ENCODE data around the gene MAPRE2.

MAPRE2 gene

DNA sequence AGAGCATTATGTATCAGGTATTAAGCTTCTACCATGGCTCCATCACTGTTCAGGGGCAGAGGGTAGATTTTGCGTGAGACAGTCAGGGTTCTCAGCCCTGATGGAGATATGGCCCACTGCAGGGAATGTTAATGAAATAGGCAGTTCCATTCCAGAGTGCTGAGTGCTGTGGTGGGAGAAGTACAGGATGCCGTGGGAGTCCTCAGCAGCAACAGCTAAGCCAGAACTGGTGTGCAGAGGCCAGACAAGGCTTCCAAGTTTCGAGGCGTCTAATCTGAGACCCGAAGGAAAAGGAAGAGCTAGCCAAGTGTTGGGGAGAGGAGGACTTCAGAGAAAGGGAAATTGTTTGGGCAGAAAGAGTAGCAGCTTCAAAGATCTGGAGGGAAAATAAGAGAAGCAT is 30.2 kb upstream of the MAPRE2 start:
- H3K4me1 ChIP-seq (ENCODE audit: insufficient read depth, poor library complexity, severe bottlenecking) = no peaks in the 10 kb centered on the region
- DNase-seq (ENCODE audit: low spot score) (no peak), ATAC-seq (ENCODE audit: low read depth) (no peak)
- H3K4me3 ChIP-seq (ENCODE audit: severe bottlenecking) = no peak overlapping the region
- TF ChIP-seq, protein P1, sequence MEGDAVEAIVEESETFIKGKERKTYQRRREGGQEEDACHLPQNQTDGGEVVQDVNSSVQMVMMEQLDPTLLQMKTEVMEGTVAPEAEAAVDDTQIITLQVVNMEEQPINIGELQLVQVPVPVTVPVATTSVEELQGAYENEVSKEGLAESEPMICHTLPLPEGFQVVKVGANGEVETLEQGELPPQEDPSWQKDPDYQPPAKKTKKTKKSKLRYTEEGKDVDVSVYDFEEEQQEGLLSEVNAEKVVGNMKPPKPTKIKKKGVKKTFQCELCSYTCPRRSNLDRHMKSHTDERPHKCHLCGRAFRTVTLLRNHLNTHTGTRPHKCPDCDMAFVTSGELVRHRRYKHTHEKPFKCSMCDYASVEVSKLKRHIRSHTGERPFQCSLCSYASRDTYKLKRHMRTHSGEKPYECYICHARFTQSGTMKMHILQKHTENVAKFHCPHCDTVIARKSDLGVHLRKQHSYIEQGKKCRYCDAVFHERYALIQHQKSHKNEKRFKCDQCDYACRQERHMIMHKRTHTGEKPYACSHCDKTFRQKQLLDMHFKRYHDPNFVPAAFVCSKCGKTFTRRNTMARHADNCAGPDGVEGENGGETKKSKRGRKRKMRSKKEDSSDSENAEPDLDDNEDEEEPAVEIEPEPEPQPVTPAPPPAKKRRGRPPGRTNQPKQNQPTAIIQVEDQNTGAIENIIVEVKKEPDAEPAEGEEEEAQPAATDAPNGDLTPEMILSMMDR (IDR thresholded peaks at IDR 0.05; ENCODE audit: poor library complexity, severe bottlenecking) = no peak
- H3K36me3 ChIP-seq (ENCODE audit: low read depth) = no peaks in the 10 kb centered on the region
- H3K27me3 ChIP-seq (ENCODE audit: insufficient read depth, poor library complexity, severe bottlenecking) = peaks cover 4% of the 10 kb centered on the region
- no peaks in the 10 kb centered on the region for H3K9me3 ChIP-seq (ENCODE audit: severe bottlenecking)
- H3K27ac ChIP-seq (ENCODE audit: poor library complexity, severe bottlenecking) = no peak overlapping the region

DNA sequence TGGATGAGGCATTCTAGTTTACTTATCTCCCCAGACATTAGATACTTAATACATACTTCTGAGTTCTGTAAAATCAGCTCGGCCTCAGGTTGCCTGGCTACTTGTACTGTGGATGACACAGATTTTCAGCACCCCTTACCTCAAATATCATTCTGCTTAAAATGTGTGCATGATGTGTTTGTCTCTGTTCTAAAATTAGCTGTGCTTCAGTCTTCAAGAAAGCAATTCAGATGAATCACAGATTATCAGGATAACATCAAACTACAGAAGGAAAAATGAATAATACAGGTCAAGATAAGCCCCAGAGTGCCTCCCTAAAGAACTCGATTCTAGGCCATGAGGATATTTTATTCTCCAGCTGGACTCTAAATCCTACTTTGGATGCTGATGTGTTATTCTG is 21.3 kb upstream of the MAPRE2 start:
- Histone ChIP-seq H3K4me3 (ENCODE audit: severe bottlenecking) (no peak overlapping the region), H3K9me3 (ENCODE audit: severe bottlenecking) (no peaks in the 10 kb centered on the region), H3K27me3 (ENCODE audit: insufficient read depth, poor library complexity, severe bottlenecking) (peaks cover 39% of the 10 kb centered on the region), H3K27ac (ENCODE audit: poor library complexity, severe bottlenecking) (no peak overlapping the region), H3K36me3 (ENCODE audit: low read depth) (no peaks in the 10 kb centered on the region), H3K4me1 (ENCODE audit: insufficient read depth, poor library complexity, severe bottlenecking) (no peaks in the 10 kb centered on the region)
- TF ChIP-seq, protein P1 (IDR thresholded peaks at IDR 0.05; ENCODE audit: poor library complexity, severe bottlenecking) = no peak
- DNase-seq (ENCODE audit: low spot score) (no peak), ATAC-seq (ENCODE audit: low read depth) (no peak)

DNA sequence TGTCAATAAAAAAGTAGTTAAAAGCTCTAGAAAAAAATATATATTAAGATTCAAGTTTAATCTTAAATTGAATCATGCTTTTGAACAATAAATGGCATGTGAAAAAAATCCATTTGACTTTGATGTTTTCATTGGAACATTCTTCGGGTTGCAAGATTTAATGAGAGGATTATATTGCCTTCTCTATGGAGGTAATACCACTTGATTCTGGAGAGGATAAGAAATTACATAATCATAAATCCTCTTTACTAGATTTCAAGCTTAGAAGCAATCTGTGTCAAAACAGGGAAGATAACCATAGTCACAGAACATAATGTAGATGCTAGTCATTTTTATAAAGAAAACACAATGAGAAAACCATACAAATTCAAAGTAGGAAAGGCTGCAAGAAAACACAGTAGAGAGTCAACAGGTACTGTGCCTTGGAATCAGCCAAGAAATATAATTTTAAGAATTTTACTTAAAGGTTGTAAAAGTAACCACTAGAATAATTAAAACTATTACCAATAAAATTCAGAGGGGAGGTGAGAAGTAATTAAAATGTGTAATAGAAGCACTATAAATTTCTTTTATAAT is 18.7 kb upstream of the MAPRE2 start:
- no peaks in the 10 kb centered on the region for H3K36me3 ChIP-seq (ENCODE audit: low read depth)
- H3K4me3 ChIP-seq (ENCODE audit: severe bottlenecking) = no peak overlapping the region
- ATAC-seq (ENCODE audit: low read depth) (no peak), DNase-seq (ENCODE audit: low spot score) (no peak)
- H3K27ac ChIP-seq (ENCODE audit: poor library complexity, severe bottlenecking) = no peak overlapping the region
- TF ChIP-seq, protein P1 (IDR thresholded peaks at IDR 0.05; ENCODE audit: poor library complexity, severe bottlenecking) = no peak
- H3K27me3 ChIP-seq (ENCODE audit: insufficient read depth, poor library complexity, severe bottlenecking) = peaks cover 39% of the 10 kb centered on the region
- H3K4me1 ChIP-seq (ENCODE audit: insufficient read depth, poor library complexity, severe bottlenecking) = no peaks in the 10 kb centered on the region
- no peaks in the 10 kb centered on the region for H3K9me3 ChIP-seq (ENCODE audit: severe bottlenecking)

DNA sequence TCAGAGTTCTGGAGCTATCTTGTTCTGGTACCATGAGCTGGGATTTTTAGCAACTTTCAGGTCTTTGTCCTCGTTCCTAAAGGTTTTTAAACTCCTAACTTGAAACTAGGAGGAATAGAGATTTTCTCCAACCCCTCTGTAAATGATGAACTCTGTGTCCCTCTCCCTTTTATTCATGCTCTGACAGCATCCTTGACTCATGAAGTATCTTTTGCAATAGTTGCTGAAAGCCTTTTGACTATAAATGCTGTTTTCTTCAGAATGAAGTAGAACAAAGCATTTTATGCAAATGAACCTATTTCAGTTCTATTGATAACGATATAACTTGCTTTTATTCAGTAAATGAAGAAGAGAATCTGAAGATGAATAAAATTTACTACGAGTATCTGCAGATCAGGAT is 17.0 kb upstream of the MAPRE2 start:
- TF ChIP-seq, protein P1 (IDR thresholded peaks at IDR 0.05; ENCODE audit: poor library complexity, severe bottlenecking) = no peak
- Histone ChIP-seq H3K4me1 (ENCODE audit: insufficient read depth, poor library complexity, severe bottlenecking) (no peaks in the 10 kb centered on the region), H3K36me3 (ENCODE audit: low read depth) (no peaks in the 10 kb centered on the region), H3K4me3 (ENCODE audit: severe bottlenecking) (no peak overlapping the region), H3K27ac (ENCODE audit: poor library complexity, severe bottlenecking) (no peak overlapping the region), H3K9me3 (ENCODE audit: severe bottlenecking) (no peaks in the 10 kb centered on the region), H3K27me3 (ENCODE audit: insufficient read depth, poor library complexity, severe bottlenecking) (peaks cover 34% of the 10 kb centered on the region)
- ATAC-seq (ENCODE audit: low read depth) = no peak
- no peak for DNase-seq (ENCODE audit: low spot score)

DNA sequence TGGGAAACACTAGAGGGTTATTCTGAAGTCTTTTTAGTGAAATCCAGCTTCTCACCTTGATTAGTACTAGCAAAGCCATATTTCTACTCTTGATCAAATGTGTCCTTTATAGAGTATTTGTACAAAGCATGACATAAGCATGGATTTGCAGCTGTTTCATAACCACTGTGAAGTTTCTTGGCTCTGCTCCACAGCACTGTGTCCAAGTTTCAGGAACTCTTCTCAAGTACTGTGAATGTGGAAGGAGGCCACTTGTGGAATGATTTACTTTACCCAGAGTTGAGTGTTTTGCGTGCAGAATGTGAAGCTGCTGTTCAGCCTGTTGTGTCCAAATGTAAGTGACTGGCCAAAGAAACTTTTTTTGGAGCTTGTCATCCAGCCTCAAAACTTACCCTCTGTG is 16.2 kb upstream of the MAPRE2 start:
- Histone ChIP-seq H3K9me3 (ENCODE audit: severe bottlenecking) (no peaks in the 10 kb centered on the region), H3K4me1 (ENCODE audit: insufficient read depth, poor library complexity, severe bottlenecking) (no peaks in the 10 kb centered on the region), H3K27me3 (ENCODE audit: insufficient read depth, poor library complexity, severe bottlenecking) (peaks cover 26% of the 10 kb centered on the region), H3K4me3 (ENCODE audit: severe bottlenecking) (no peak overlapping the region), H3K27ac (ENCODE audit: poor library complexity, severe bottlenecking) (no peak overlapping the region), H3K36me3 (ENCODE audit: low read depth) (no peaks in the 10 kb centered on the region)
- ATAC-seq (ENCODE audit: low read depth) (no peak), DNase-seq (ENCODE audit: low spot score) (no peak)
- TF ChIP-seq, protein P1 (IDR thresholded peaks at IDR 0.05; ENCODE audit: poor library complexity, severe bottlenecking) = no peak

Measured in RWPE2 (cell line).